Ovary (tissue), 3 donors: ENCODE measurements around the gene RASGRF2.

Source experiments
- CTCF ChIP-seq, 3 donors: fragments of 450-650 bp in 2 of 3; fragments of 200-600 bp in 1 of 3; IDR thresholded peaks; one replicate each; pipeline versions ENCODE4 v1.5.1 to v1.8.0; 2016 to 2022; ENCODE audit warnings: antibody characterized with exemption in 3 of 3, mild to moderate bottlenecking in 1 of 3
- POLR2A ChIP-seq: fragments of 450-650 bp; IDR thresholded peaks from one replicate; pipeline ENCODE4 v1.6.1; 2017; ENCODE audit warnings: antibody characterized with exemption, mild to moderate bottlenecking, moderate library complexity
- donor health status: DM: no; HTN: no; CAD: no.

GRCh38 chr5:81203729-81204128, 243.6 kb downstream of the RASGRF2 start:
- TF ChIP-seq CTCF (IDR thresholded peaks at IDR 0.05) (no peak), POLR2A (no peak)
